Activated CD4-positive, alpha-beta T cell treated with anti-CD3 and anti-CD28 coated beads, Interleukin-2, amount 50 U/mL, for 16 hours (primary cell): Measurements from ENCODE around the gene GALNT2.

ENCODE experiments used
- DNase-seq: peaks from one replicate; pipeline ENCODE4 v3.0.0-alpha.2; 2020

The GALNT2 gene

GRCh38 chr1:230149751-230150584 lies 82.9 kb downstream of the GALNT2 start:
- no peak for DNase-seq

- no peak for DNase-seq
These were observed 83.6 kb downstream of the GALNT2 start for GRCh38 chr1:230150615-230151014.

GRCh38 chr1:230151924-230152468 lies 85.0 kb downstream of the GALNT2 start:
- no peak for DNase-seq

GRCh38 chr1:230152999-230153398 lies 86.0 kb downstream of the GALNT2 start:
- no peak for DNase-seq

GRCh38 chr1:230153641-230154296 lies 86.7 kb downstream of the GALNT2 start:
- no peak for DNase-seq

GRCh38 chr1:230155021-230155420 lies 88.0 kb downstream of the GALNT2 start:
- DNase-seq = no peak

GRCh38 chr1:230156068-230156467 lies 89.0 kb downstream of the GALNT2 start:
- DNase-seq = no peak

GRCh38 chr1:230156536-230156935 lies 89.5 kb downstream of the GALNT2 start:
- no peak for DNase-seq

GRCh38 chr1:230157420-230158390 lies 90.7 kb downstream of the GALNT2 start:
- no peak for DNase-seq

GRCh38 chr1:230158415-230159291 lies 91.6 kb downstream of the GALNT2 start:
- DNase-seq = no peak

- DNase-seq = no peak
These were observed 92.5 kb downstream of the GALNT2 start for GRCh38 chr1:230159580-230159979.

- no peak for DNase-seq
These were observed 94.1 kb downstream of the GALNT2 start for GRCh38 chr1:230160957-230161771.

- DNase-seq = no peak
These were observed 96.2 kb downstream of the GALNT2 start for GRCh38 chr1:230163205-230163604.

GRCh38 chr1:230163719-230164118 lies 96.7 kb downstream of the GALNT2 start:
- DNase-seq = no peak

- no peak for DNase-seq
These were observed 98.5 kb downstream of the GALNT2 start for GRCh38 chr1:230165536-230165935.

GRCh38 chr1:230166366-230167132 lies 99.5 kb downstream of the GALNT2 start:
- no peak for DNase-seq

GRCh38 chr1:230167419-230167852 lies 100.4 kb downstream of the GALNT2 start:
- peak; percentile 61 for DNase-seq

GRCh38 chr1:230169454-230170152 lies 102.6 kb downstream of the GALNT2 start:
- DNase-seq = no peak

- DNase-seq = no peak
These were observed 103.1 kb downstream of the GALNT2 start for GRCh38 chr1:230170153-230170547.
